NCI-H1092 (cell line): ENCODE measurements around the gene GARNL3.

ENCODE experiments used
- DNase-seq: peaks from one replicate; lab custom pipeline; 2025; lab: John Stamatoyannopoulos, UW

Gene GARNL3

DNA sequence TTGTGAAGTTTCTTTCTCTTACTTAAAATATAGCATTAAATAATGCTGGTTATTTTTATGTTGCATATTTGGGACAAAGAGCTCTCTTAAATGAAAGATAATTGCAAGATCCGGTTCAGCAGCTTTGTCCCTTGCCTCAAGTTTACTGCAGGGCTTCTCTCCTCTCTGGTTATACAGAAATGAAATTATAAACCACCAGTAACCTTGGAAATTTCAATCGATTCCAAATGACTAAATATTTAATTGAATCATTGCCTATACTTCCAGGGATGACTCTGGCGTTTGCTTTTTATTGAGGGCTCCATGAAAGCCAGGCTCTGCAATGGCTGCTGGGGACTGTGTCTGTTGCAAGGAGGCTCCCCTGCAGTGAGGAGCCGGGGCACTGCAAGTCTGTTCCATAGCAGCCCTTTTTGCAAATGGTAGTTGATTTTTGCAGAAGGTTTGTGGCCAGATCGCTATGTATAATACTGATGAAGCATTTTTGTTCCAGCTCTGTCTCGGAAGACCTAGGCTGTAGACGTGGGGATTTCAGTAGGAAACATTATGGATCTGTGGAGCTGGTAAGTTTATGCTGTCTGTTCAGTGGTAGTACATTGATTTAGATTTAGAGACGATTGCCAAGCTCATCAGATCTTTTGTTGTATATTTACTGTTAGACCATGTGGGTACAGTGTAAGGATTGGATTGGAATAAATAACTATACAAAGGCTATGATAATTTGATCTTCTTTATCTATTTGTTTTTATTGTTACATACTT, at the start of gene GARNL3:
GARNL3 (plus strand) TSS at position 313 of the 758 bp plus-strand sequence; CDS start at position 417, 104 bp downstream.
- DNase-seq = peak; percentile 39

GRCh38 chr9:127215268-127216209, 49.0 kb upstream of the GARNL3 start:
- DNase-seq = no peak

GRCh38 chr9:127216210-127216887, 48.2 kb upstream of the GARNL3 start:
- DNase-seq = no peak

- DNase-seq = no peak
Observed at GRCh38 chr9:127216888-127217217, 47.7 kb upstream of the GARNL3 start.

DNA sequence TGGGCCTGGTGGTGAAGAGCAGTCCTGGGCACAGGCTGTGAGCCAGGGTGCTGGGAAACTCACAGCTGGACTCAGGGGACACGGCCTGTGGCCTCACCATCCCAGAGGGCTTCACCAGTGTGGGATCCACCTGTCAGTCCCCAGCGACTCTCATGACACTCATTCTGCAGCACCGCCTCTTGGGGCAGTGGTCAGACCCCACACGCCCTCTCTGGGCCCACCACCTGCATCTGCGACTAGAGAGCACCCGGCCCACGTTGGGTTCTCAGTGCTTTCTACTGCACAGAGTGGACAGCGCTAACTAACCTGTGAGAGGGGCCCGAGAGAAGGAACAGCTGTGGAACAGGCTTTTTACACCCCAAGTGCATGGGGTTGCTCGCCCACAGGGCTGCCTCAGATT, 45.8 kb upstream of the GARNL3 start:
- no peak for DNase-seq

DNA sequence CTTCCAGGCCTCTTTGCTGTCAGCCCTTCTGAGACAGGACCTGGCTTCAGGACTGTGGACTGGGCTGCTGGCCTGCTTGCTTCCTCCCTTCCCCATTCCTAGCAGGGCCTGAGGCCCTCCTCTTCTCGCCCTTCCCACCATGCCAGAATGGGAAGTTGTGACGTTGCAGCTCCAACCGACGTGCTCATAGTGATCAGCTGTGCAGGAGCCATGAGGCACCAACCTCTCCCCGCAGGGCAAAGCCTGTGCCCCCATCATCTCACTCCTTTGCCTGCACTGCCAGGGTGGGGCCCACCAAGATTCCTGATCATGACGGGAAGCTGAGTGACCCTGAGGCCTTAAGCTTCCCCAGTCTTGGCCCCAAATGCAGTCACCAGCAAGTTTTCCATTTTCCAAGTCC, 45.1 kb upstream of the GARNL3 start:
- DNase-seq = no peak

GRCh38 chr9:127221695-127222094, 42.9 kb upstream of the GARNL3 start:
- no peak for DNase-seq

DNA sequence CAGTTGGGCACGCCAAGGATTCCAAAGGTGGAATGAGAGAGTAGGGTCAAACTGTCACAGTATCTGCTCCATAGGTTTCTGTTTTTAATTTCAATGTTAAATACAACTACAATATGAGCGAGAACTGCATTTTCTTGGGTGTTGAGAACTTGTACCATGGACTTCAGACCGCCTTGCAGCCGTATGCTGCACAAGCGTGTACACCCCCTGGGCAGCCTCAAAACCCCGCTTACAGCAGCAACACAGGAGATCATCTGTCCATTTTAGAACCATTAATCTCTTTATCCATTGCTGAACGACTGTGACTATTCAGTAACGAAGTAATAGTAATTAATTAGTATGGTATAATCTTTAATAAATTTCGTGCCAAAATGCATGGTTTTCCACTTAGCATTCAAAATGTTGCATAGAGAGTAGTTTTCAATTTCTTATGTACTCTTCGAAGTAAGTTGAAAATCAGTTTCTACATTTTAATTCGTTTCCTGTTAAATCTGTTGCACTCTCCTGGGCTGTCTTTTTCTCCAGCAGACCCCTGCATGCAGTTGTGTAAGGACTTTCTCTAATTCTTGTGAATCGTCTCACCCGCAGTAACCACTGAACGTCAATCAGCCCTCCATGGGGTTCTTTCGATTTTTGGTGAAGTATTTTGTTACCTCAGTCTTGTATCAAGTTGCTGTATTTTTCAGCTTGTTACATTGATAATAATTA, 42.0 kb upstream of the GARNL3 start:
- no peak for DNase-seq

- no peak for DNase-seq
Observed at GRCh38 chr9:127223266-127223665, 41.3 kb upstream of the GARNL3 start.

GRCh38 chr9:127223810-127224177, 40.8 kb upstream of the GARNL3 start:
- DNase-seq = no peak

DNA sequence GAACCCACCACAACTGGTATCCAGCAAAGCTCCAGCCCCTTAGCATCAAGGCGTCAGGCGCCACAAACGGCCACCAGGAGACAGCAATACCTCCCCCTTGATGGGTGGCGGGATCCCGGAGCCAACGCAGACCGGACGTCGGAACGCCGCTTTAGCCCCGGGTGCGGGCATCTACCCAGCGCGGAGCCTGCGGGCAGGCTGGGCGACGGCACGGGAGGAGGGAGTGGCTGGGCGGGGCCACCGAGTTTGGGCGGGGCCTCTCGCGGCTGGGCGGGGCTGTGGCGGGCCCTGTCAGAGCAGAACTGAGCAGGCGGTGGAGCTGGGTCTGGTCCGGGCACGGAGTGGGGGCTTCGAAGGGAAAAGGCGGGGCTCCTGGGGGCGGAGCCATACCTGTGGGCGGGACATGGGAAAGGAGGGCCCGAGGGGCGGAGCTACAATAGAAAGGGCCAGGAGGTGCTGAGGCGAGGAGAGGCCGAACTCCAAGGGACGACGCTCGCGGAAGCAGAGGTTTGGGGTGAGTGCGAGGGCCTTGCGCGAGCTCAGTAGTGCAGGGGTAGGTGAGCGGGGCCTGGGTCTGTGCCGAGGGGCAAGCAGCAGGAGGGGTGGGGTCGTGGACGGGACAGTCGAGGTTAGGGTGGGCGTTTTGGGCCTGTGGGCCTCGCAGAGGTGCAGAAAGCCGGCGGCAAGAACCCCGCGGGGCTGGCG, 40.2 kb upstream of the GARNL3 start:
- DNase-seq = peak; percentile 82

DNA sequence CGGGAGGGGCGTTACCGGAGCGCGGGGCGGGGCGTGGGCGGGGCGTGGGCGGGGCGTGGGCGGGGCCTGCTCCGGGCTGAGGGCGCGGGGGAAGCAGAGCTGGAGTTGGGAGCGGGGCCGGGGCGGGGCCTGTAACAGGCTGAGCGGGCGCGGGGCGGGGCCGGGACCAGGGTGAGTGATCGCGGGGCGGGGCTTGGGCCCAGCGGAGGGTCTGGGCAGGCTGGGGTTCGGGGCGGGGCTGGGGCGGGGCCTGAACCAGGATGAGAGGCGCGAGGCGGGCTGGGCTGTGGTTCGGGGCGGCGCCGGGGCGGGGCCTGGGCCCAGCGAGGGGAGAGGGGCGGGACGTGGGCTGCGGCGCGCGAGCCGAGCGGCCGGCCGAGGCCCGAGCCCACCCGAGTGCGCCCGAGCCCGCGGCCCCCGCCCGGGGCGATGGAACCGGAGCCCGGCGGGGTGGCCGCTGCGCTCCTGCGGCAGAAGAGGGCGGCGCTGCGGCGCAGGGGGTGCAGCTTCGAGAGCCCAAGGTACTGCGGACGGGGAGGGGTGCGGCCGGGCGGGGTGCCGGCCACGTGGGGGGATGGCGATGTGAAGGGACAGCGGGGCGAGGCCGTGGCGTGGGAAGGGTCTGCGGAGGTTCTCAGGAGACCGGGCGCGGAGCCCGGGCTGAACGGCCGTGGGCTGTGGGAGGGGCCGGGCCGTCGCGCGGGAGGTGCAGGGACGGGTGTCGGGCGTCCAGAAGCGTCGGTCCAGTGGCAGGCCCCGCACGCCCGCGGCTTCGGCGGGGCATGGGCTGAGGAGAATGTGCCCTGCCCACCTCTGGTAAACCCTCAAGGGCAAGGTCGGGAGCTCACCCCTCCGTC, 39.5 kb upstream of the GARNL3 start:
- peak; percentile 91 for DNase-seq

- DNase-seq = no peak
Observed at GRCh38 chr9:127225801-127226625, 38.6 kb upstream of the GARNL3 start.

GRCh38 chr9:127229691-127230417, 34.7 kb upstream of the GARNL3 start:
- DNase-seq = no peak

DNA sequence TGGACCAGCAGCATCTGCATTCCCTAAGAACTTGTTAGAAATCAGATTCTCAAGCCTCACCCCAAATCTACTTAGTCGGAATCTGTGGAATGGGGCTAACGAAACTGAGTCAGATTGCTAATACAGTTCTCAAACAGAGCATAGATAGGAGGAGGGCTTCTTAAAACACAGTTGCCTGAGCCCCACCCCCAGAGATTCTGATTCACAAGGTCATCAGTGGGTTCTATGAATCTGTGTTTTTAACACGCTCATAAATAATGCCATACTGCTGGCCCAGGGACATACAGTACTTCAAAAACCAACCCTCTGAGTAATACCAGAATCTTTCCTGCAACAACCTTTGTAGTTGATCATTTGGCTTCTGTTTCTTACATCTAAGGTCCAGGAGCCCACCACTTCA, 32.9 kb upstream of the GARNL3 start:
- DNase-seq = no peak

DNA sequence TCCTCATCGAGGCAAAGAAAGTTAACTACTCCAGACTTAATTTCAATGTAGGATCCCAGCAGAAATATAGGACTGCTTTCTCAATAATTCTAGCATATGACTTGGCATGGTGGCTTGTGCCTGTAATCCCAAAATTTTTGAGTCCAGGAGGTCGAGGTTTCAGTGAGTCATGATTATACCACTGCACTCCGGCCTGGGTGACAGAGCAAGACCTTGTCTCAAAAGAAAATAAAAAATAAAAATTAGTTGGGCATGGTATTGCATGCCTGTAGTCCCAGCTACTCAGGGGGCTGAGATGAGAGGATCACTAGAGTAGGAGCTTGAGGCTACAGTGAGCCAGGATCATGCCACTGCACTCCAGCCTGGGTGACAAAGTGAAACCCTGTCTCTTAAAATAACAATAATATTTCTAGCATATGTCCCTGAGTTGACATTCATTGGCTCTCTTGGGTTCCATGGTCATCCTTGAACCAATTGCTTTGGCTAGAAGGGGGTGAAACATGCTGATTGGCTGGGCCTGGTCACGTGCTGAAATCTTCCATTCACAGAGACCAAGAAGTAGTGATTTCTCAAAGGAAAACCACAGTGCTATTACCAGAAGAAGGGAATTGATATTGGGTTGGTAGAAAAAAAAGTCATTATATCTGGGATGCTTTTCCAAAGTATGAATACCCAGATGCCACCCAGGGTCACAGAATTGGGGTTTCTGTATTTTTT, 31.6 kb upstream of the GARNL3 start:
- DNase-seq = no peak

DNA sequence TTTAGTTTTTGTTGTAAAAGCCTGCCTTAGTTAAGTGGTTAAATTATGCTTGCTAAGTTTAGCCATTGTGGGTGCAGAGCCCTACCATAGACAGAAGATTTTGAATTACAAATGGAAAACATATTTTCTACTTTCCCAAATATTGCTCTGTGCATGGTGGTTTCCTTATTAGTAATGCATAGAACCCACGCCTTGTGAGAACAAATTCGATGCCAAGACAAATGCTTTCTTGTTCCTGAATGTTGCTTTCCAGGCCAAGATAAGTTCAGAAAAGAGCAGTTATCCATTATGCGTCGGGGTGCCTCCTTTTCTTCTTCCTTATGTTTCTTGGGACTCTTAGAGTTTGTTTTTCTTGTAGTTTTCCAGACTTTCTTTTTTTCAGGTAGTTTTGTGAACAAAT, 31.0 kb upstream of the GARNL3 start:
- no peak for DNase-seq

DNA sequence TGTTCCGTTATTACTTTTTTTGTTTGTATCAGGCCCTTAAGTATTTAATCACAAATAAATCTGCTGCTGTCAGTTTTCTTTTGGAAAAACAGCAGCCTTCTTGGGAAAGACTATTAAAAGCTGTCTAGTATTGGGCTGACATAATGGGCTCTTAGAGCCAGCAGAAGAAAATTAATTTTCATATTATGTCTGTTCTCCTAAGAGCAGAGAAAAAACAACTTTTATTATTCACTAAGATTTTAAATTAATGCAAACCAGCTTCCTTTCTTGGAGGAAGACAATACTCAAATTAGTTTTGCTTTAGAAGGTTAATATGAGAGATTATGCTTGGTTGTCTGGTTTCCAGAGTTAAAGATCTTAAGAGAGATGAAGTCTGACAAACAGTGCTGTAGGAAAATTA, 30.6 kb upstream of the GARNL3 start:
- DNase-seq = no peak
